WTC11 (cell line): ENCODE data around the gene CCDC178. TPM values are rescaled to one million over a fixed set of nuclear protein-coding genes. Genes with fewer than 3 reads are reported as not detected.

Experiments
- ATAC-seq: fragments of 200-7000 bp; cut with Tn5 transposase; 2 replicates; pipeline ENCODE4 v1.10.0; 2021; ENCODE audit warnings: mild to moderate bottlenecking, moderate library complexity
- CTCF ChIA-PET: fragments of 300-600 bp; sonication (Branson Sonifier 250); formaldehyde crosslinking; loops from one replicate; lab custom pipeline; 2021; ENCODE audit warnings: antibody characterized with exemption; lab: Charles Lee
- POLR2A ChIA-PET: fragments of 350-600 bp; sonication (Branson Sonifier 250); formaldehyde crosslinking; loops from one replicate; lab custom pipeline; 2021; ENCODE audit warnings: antibody characterized with exemption; lab: Charles Lee
- DNase-seq: peaks from one replicate; pipeline ENCODE4 v3.0.0; 2021; ENCODE audit warnings: low spot score
- H3K27ac Mint-ChIP-seq: 2 replicates; pipeline ENCODE4 v1.8.0; 2021; ENCODE audit warnings: mixed read lengths
- H3K27me3 Mint-ChIP-seq: 2 replicates; pipeline ENCODE4 v1.8.0; 2021; ENCODE audit warnings: low read depth, mild to moderate bottlenecking, moderate library complexity, mixed read lengths
- H3K36me3 Mint-ChIP-seq: 2 replicates; pipeline ENCODE4 v1.8.0; 2021; ENCODE audit warnings: mixed read lengths
- H3K4me1 Mint-ChIP-seq: 2 replicates; pipeline ENCODE4 v1.8.0; 2022; ENCODE audit warnings: mixed read lengths
- H3K4me3 Mint-ChIP-seq: 2 replicates; pipeline ENCODE4 v1.8.0; 2021; ENCODE audit warnings: mild to moderate bottlenecking, moderate library complexity, mixed read lengths
- H3K9me3 Mint-ChIP-seq: 2 replicates; pipeline ENCODE4 v1.8.0; 2021; ENCODE audit warnings: mixed read lengths
- CREB1 ChIP-seq: sonication (generic); formaldehyde crosslinking; IDR thresholded peaks from 2 replicates; pipeline ENCODE4 v1.8.0; 2023; ENCODE audit warnings: mild to moderate bottlenecking, missing genetic modification reagents
- E2F1 ChIP-seq: sonication (generic); formaldehyde crosslinking; IDR thresholded peaks from 2 replicates; pipeline ENCODE4 v1.8.0; 2022; ENCODE audit warnings: mild to moderate bottlenecking, missing genetic modification reagents
- ERG ChIP-seq: fragments of 250-450 bp; sonication (Bioruptor Pico); IDR thresholded peaks from 2 replicates; pipeline ENCODE4 v1.8.0; 2021; ENCODE audit warnings: mild to moderate bottlenecking
- ETV6 ChIP-seq: sonication (generic); formaldehyde crosslinking; IDR thresholded peaks from 2 replicates; pipeline ENCODE4 v1.8.1; 2022; ENCODE audit warnings: mild to moderate bottlenecking, missing genetic modification reagents
- FOXK1 ChIP-seq: sonication (generic); formaldehyde crosslinking; IDR thresholded peaks from 2 replicates; pipeline ENCODE4 v1.8.0; 2022; ENCODE audit warnings: mild to moderate bottlenecking, moderate library complexity, missing genetic modification reagents
- IRF2 ChIP-seq: sonication (generic); formaldehyde crosslinking; IDR thresholded peaks from 2 replicates; pipeline ENCODE4 v1.8.0; 2022; ENCODE audit warnings: low read depth, missing genetic modification reagents, borderline replicate concordance
- JAZF1 ChIP-seq: fragments of 250-450 bp; sonication (Bioruptor Pico); IDR thresholded peaks from 2 replicates; pipeline ENCODE4 v1.9.0; 2021; ENCODE audit warnings: moderate library complexity, mild to moderate bottlenecking, inconsistent platforms
- KAT7 ChIP-seq: sonication (generic); formaldehyde crosslinking; IDR thresholded peaks from 2 replicates; pipeline ENCODE4 v1.8.1; 2023; ENCODE audit warnings: missing genetic modification reagents, mild to moderate bottlenecking, borderline replicate concordance
- MLX ChIP-seq: sonication (generic); formaldehyde crosslinking; IDR thresholded peaks from 2 replicates; pipeline ENCODE4 v1.8.1; 2023; ENCODE audit warnings: mild to moderate bottlenecking, missing genetic modification reagents, moderate library complexity
- NR2C2 ChIP-seq: sonication (generic); formaldehyde crosslinking; IDR thresholded peaks from 2 replicates; pipeline ENCODE4 v1.8.0; 2022; ENCODE audit warnings: mild to moderate bottlenecking, missing genetic modification reagents
- NR3C1 ChIP-seq: sonication (generic); formaldehyde crosslinking; conservative IDR thresholded peaks from 2 replicates; pipeline ENCODE4 v1.8.1; 2023; ENCODE audit warnings: low read depth, mild to moderate bottlenecking, missing genetic modification reagents
- RELA ChIP-seq: sonication (generic); formaldehyde crosslinking; IDR thresholded peaks from 2 replicates; pipeline ENCODE4 v1.8.1; 2022; ENCODE audit warnings: missing genetic modification reagents, mild to moderate bottlenecking, borderline replicate concordance
- SMAD3 ChIP-seq: sonication (generic); formaldehyde crosslinking; IDR thresholded peaks from 2 replicates; pipeline ENCODE4 v1.8.0; 2022; ENCODE audit warnings: missing genetic modification reagents, mild to moderate bottlenecking, borderline replicate concordance
- SP1 ChIP-seq: sonication (generic); formaldehyde crosslinking; conservative IDR thresholded peaks from 2 replicates; pipeline ENCODE4 v1.8.1; 2022; ENCODE audit warnings: missing genetic modification reagents
- TEAD1 ChIP-seq: sonication (generic); formaldehyde crosslinking; IDR thresholded peaks from 2 replicates; pipeline ENCODE4 v1.8.0; 2022; ENCODE audit warnings: mild to moderate bottlenecking, missing genetic modification reagents
- ZNF263 ChIP-seq: sonication (generic); formaldehyde crosslinking; IDR thresholded peaks from 2 replicates; pipeline ENCODE4 v1.8.1; 2022; ENCODE audit warnings: low read depth, mild to moderate bottlenecking, moderate library complexity, missing genetic modification reagents
- ZNF671 ChIP-seq: fragments of 250-450 bp; sonication (Bioruptor Pico); IDR thresholded peaks from 2 replicates; pipeline ENCODE4 v1.8.0; 2021; ENCODE audit warnings: mild to moderate bottlenecking
- ZSCAN18 ChIP-seq: fragments of 250-450 bp; sonication (Bioruptor Pico); IDR thresholded peaks from 2 replicates; pipeline ENCODE4 v2.1.2; 2022; ENCODE audit warnings: mild to moderate bottlenecking, moderate library complexity
- total RNA-seq: library from RNA; stranded (reverse); gene quantifications from 3 replicates; pipeline ENCODE4 v1.2.3, GENCODE V29; 2021
- TF ChIP-seq, protein P1 (sequence below): fragments of 200-600 bp; IDR thresholded peaks from 2 replicates; pipeline ENCODE4 v1.8.0; 2022; ENCODE audit warnings: antibody characterized with exemption
- TF ChIP-seq, protein P2 (sequence below): sonication (generic); formaldehyde crosslinking; conservative IDR thresholded peaks from 2 replicates; pipeline ENCODE4 v1.8.1; 2022; ENCODE audit warnings: mild to moderate bottlenecking, missing genetic modification reagents
- TF ChIP-seq, protein P3 (sequence below): sonication (generic); formaldehyde crosslinking; IDR thresholded peaks from 2 replicates; pipeline ENCODE4 v1.8.1; 2022; ENCODE audit warnings: mild to moderate bottlenecking, missing genetic modification reagents, moderate library complexity, borderline replicate concordance
- TF ChIP-seq, protein P4 (sequence below): sonication (generic); formaldehyde crosslinking; IDR thresholded peaks from 2 replicates; pipeline ENCODE4 v1.8.0; 2023; ENCODE audit warnings: missing genetic modification reagents, mild to moderate bottlenecking, borderline replicate concordance
- TF ChIP-seq, protein P5 (sequence below): sonication (generic); formaldehyde crosslinking; IDR thresholded peaks from 2 replicates; pipeline ENCODE4 v1.8.1; 2022; ENCODE audit warnings: low read depth, missing genetic modification reagents, borderline replicate concordance

CCDC178 gene
- total RNA-seq, 1 experiment from 2014 or later: 0.20 TPM

GRCh38 chr18:33239298-33239697, 201.2 kb downstream of the CCDC178 start (continued):
- TF ChIP-seq ERG (CRISPR knock-in tag): no peak
- TF ChIP-seq, protein P1, sequence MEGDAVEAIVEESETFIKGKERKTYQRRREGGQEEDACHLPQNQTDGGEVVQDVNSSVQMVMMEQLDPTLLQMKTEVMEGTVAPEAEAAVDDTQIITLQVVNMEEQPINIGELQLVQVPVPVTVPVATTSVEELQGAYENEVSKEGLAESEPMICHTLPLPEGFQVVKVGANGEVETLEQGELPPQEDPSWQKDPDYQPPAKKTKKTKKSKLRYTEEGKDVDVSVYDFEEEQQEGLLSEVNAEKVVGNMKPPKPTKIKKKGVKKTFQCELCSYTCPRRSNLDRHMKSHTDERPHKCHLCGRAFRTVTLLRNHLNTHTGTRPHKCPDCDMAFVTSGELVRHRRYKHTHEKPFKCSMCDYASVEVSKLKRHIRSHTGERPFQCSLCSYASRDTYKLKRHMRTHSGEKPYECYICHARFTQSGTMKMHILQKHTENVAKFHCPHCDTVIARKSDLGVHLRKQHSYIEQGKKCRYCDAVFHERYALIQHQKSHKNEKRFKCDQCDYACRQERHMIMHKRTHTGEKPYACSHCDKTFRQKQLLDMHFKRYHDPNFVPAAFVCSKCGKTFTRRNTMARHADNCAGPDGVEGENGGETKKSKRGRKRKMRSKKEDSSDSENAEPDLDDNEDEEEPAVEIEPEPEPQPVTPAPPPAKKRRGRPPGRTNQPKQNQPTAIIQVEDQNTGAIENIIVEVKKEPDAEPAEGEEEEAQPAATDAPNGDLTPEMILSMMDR: no peak
- no peak for TF ChIP-seq ZNF263 (CRISPR knock-in tag)
- no peak for TF ChIP-seq TEAD1 (CRISPR knock-in tag)
- TF ChIP-seq IRF2 (CRISPR knock-in tag): no peak
- no peak for TF ChIP-seq SMAD3
- no peak for TF ChIP-seq NR3C1 (CRISPR knock-in tag)
- TF ChIP-seq ZSCAN18 (CRISPR knock-in tag): no peak

- ChIA-PET POLR2A (no interaction called here), CTCF (interaction anchor here (0.5 to 3.0 kb wide), 61 partner anchors 8 to 713 kb away, joined by 3 to 46 read pairs (median 4); no protein-coding TSS in a partner anchor)
- Mint-ChIP-seq H3K4me1 (peaks cover 8% of the 10 kb centered on the region), H3K36me3 (no peaks in the 10 kb centered on the region), H3K9me3 (no peaks in the 10 kb centered on the region), H3K27me3 (no peaks in the 10 kb centered on the region), H3K4me3 (no peak overlapping the region), H3K27ac (peak overlapping the region; percentile 86; the same call in 1 of the 2 replicates)
- no peak for DNase-seq
- peak; percentile 9; the same call in 1 of the 2 replicates for ATAC-seq
- TF ChIP-seq SP1 (CRISPR knock-in tag) (no peak), ETV6 (CRISPR knock-in tag) (no peak), ZNF671 (CRISPR knock-in tag) (no peak), FOXK1 (CRISPR knock-in tag) (no peak), MLX (CRISPR knock-in tag) (no peak), CREB1 (no peak), RELA (CRISPR knock-in tag) (no peak), KAT7 (CRISPR knock-in tag) (no peak), NR2C2 (CRISPR knock-in tag) (no peak), IRF2 (CRISPR knock-in tag) (no peak), JAZF1 (CRISPR knock-in tag) (no peak), E2F1 (CRISPR knock-in tag) (no peak), ZNF263 (CRISPR knock-in tag) (no peak)
- TF ChIP-seq, protein P2, sequence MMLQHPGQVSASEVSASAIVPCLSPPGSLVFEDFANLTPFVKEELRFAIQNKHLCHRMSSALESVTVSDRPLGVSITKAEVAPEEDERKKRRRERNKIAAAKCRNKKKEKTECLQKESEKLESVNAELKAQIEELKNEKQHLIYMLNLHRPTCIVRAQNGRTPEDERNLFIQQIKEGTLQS: no peak
- TF ChIP-seq, protein P3, sequence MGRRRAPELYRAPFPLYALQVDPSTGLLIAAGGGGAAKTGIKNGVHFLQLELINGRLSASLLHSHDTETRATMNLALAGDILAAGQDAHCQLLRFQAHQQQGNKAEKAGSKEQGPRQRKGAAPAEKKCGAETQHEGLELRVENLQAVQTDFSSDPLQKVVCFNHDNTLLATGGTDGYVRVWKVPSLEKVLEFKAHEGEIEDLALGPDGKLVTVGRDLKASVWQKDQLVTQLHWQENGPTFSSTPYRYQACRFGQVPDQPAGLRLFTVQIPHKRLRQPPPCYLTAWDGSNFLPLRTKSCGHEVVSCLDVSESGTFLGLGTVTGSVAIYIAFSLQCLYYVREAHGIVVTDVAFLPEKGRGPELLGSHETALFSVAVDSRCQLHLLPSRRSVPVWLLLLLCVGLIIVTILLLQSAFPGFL (CRISPR knock-in tag): no peak
- TF ChIP-seq, protein P4, sequence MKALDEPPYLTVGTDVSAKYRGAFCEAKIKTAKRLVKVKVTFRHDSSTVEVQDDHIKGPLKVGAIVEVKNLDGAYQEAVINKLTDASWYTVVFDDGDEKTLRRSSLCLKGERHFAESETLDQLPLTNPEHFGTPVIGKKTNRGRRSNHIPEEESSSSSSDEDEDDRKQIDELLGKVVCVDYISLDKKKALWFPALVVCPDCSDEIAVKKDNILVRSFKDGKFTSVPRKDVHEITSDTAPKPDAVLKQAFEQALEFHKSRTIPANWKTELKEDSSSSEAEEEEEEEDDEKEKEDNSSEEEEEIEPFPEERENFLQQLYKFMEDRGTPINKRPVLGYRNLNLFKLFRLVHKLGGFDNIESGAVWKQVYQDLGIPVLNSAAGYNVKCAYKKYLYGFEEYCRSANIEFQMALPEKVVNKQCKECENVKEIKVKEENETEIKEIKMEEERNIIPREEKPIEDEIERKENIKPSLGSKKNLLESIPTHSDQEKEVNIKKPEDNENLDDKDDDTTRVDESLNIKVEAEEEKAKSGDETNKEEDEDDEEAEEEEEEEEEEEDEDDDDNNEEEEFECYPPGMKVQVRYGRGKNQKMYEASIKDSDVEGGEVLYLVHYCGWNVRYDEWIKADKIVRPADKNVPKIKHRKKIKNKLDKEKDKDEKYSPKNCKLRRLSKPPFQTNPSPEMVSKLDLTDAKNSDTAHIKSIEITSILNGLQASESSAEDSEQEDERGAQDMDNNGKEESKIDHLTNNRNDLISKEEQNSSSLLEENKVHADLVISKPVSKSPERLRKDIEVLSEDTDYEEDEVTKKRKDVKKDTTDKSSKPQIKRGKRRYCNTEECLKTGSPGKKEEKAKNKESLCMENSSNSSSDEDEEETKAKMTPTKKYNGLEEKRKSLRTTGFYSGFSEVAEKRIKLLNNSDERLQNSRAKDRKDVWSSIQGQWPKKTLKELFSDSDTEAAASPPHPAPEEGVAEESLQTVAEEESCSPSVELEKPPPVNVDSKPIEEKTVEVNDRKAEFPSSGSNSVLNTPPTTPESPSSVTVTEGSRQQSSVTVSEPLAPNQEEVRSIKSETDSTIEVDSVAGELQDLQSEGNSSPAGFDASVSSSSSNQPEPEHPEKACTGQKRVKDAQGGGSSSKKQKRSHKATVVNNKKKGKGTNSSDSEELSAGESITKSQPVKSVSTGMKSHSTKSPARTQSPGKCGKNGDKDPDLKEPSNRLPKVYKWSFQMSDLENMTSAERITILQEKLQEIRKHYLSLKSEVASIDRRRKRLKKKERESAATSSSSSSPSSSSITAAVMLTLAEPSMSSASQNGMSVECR (CRISPR knock-in tag): no peak
- TF ChIP-seq, protein P5, sequence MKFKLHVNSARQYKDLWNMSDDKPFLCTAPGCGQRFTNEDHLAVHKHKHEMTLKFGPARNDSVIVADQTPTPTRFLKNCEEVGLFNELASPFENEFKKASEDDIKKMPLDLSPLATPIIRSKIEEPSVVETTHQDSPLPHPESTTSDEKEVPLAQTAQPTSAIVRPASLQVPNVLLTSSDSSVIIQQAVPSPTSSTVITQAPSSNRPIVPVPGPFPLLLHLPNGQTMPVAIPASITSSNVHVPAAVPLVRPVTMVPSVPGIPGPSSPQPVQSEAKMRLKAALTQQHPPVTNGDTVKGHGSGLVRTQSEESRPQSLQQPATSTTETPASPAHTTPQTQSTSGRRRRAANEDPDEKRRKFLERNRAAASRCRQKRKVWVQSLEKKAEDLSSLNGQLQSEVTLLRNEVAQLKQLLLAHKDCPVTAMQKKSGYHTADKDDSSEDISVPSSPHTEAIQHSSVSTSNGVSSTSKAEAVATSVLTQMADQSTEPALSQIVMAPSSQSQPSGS (CRISPR knock-in tag): no peak
Measured at GRCh38 chr18:33232318-33232626, 208.2 kb downstream of the CCDC178 start.
